Mesodermal cell (in vitro differentiated cells): ENCODE results near the gene CPM.

Experiments
- H3K27ac ChIP-seq: 2 replicates; pipeline ENCODE4 v1.7.0; 2013; ENCODE audit warnings: mild to moderate bottlenecking, low read depth, low read length, moderate library complexity; ENCODE audit not compliant: severe bottlenecking
- H3K36me3 ChIP-seq: 2 replicates; pipeline ENCODE4 v1.7.1; 2013; ENCODE audit warnings: mild to moderate bottlenecking, low read length, moderate library complexity; ENCODE audit not compliant: control insufficient read depth, insufficient read depth
- H3K4me1 ChIP-seq: one replicate; pipeline ENCODE4 v1.7.1; 2013; ENCODE audit warnings: mild to moderate bottlenecking, low read length; ENCODE audit not compliant: insufficient read depth, control insufficient read depth, poor library complexity, severe bottlenecking
- H3K4me3 ChIP-seq: 2 replicates; pipeline ENCODE4 v1.7.0; 2013; ENCODE audit warnings: low read length, control low read depth, mild to moderate bottlenecking; ENCODE audit not compliant: insufficient read depth, poor library complexity, severe bottlenecking; ENCODE audit errors: extremely low read depth
- H3K9me3 ChIP-seq: 2 replicates; pipeline ENCODE4 v1.7.1; 2013; ENCODE audit warnings: mild to moderate bottlenecking, low read length, moderate library complexity; ENCODE audit not compliant: control insufficient read depth
- WGBS, 2 experiments: methylation state at CpG; one replicate each; pipeline ENCODE4 v1.1.5; 2013; ENCODE audit warnings: missing lambda C conversion rate in 2 of 2; ENCODE audit not compliant: insufficient coverage in 2 of 2; 5-methylcytosine and 5-hydroxymethylcytosine counted together

Gene CPM

GRCh38 chr12:68890701-68891113 lies 42.3 kb downstream of the CPM start:
- Histone ChIP-seq H3K36me3 (no peaks in the 10 kb centered on the region), H3K4me1 (no peaks in the 10 kb centered on the region), H3K27ac (no peak overlapping the region), H3K4me3 (no peak overlapping the region), H3K9me3 (no peaks in the 10 kb centered on the region)
- 81 to 95% methylated on average over 2 to 3 of the region's 4 CpGs for WGBS, 2 experiments

DNA sequence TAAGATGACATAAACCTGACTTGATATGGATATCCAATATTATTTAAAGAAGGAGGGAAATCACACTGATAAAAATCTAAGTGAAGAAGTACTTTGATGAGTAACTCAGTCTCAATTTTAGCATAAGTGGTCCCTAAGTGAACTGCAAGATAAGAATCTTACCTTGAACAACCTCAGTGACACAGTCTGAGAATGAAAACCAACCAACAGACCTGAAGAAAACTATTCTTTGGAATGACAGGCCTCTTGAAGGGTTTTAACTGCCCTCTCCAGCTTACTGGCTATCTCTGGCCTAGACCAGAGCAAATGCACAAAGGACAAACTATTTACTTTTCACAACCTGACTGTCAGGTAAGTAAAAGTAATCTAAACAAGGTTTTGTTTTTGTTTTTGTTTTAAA lies 44.7 kb downstream of the CPM start:
- H3K9me3 ChIP-seq, result no peaks in the 10 kb centered on the region
- no peaks in the 10 kb centered on the region for H3K4me1 ChIP-seq
- no peak overlapping the region for H3K27ac ChIP-seq
- no peak overlapping the region for H3K4me3 ChIP-seq
- H3K36me3 ChIP-seq, result no peaks in the 10 kb centered on the region

DNA sequence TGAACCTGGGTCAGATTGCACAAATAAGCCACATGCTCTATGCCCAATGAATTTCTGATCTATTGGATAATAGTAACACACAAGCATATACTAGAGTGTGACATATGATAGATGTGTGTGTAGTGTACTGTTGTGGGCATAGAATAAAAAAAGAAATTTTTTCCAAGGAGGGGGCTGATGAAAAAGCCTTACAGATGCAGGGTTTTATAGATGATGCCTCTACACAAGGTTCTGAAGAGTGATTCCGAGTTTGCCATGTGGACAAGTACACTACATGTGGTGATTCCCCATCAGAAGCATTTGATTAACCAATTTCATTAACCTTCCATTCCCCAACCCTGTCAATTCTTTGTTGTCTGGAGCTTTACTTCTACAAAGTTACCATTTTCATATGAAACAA lies 45.3 kb downstream of the CPM start:
- WGBS, 2 experiments, result 60 to 91% methylated on average over 1 of the region's 1 CpG
- H3K36me3 ChIP-seq, result no peaks in the 10 kb centered on the region
- H3K4me3 ChIP-seq, result no peak overlapping the region
- H3K27ac ChIP-seq, result no peak overlapping the region
- H3K4me1 ChIP-seq, result no peaks in the 10 kb centered on the region
- no peaks in the 10 kb centered on the region for H3K9me3 ChIP-seq

GRCh38 chr12:68886636-68887572 lies 46.1 kb downstream of the CPM start:
- 75 to 90% methylated on average over 2 to 3 of the region's 5 CpGs for WGBS, 2 experiments
- Histone ChIP-seq H3K4me3 (no peak overlapping the region), H3K9me3 (no peaks in the 10 kb centered on the region), H3K27ac (no peak overlapping the region), H3K4me1 (no peaks in the 10 kb centered on the region), H3K36me3 (no peaks in the 10 kb centered on the region)

DNA sequence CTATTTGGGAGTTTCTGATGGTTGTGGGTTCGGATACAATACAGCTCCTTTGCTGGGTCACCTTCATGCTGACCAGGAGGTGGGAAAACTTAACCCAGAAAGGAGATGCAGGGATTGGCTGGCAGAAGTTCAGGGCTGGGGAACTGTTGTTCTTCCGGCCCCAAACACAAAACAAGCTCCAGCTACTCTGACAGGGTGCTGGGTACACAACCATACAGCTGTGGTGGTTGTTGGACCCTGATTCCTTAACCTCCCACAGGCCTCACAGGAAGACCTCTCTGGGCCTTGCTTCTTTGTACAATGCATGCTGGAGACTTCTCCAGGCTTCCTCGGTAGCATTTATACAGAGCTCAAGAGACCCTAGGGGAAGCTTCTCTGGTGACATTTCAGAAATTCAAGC lies 47.6 kb downstream of the CPM start:
- H3K4me1 ChIP-seq, result no peaks in the 10 kb centered on the region
- no peak overlapping the region for H3K27ac ChIP-seq
- H3K4me3 ChIP-seq, result no peak overlapping the region
- WGBS, 2 experiments, result 81 to 92% methylated on average over 2 to 3 of the region's 3 CpGs
- H3K9me3 ChIP-seq, result no peaks in the 10 kb centered on the region
- no peaks in the 10 kb centered on the region for H3K36me3 ChIP-seq

GRCh38 chr12:68884251-68884650 lies 48.7 kb downstream of the CPM start:
- H3K9me3 ChIP-seq, result no peaks in the 10 kb centered on the region
- no peaks in the 10 kb centered on the region for H3K4me1 ChIP-seq
- H3K36me3 ChIP-seq, result no peaks in the 10 kb centered on the region
- H3K4me3 ChIP-seq, result no peak overlapping the region
- WGBS, 2 experiments, result 95 to 97% methylated on average over 4 to 5 of the region's 5 CpGs
- no peak overlapping the region for H3K27ac ChIP-seq

GRCh38 chr12:68883151-68883550 lies 49.8 kb downstream of the CPM start:
- H3K27ac ChIP-seq, result no peak overlapping the region
- no peaks in the 10 kb centered on the region for H3K9me3 ChIP-seq
- H3K4me3 ChIP-seq, result no peak overlapping the region
- H3K4me1 ChIP-seq, result no peaks in the 10 kb centered on the region
- 60 to 92% methylated on average over 2 of the region's 3 CpGs for WGBS, 2 experiments
- H3K36me3 ChIP-seq, result no peaks in the 10 kb centered on the region

- H3K9me3 ChIP-seq, result no peaks in the 10 kb centered on the region
- no peak overlapping the region for H3K4me3 ChIP-seq
- no peaks in the 10 kb centered on the region for H3K4me1 ChIP-seq
- H3K27ac ChIP-seq, result no peak overlapping the region
- no peaks in the 10 kb centered on the region for H3K36me3 ChIP-seq
- 96 to 100% methylated on average over 2 to 3 of the region's 4 CpGs for WGBS, 2 experiments
Measured at GRCh38 chr12:68882251-68882964, 50.6 kb downstream of the CPM start.

DNA sequence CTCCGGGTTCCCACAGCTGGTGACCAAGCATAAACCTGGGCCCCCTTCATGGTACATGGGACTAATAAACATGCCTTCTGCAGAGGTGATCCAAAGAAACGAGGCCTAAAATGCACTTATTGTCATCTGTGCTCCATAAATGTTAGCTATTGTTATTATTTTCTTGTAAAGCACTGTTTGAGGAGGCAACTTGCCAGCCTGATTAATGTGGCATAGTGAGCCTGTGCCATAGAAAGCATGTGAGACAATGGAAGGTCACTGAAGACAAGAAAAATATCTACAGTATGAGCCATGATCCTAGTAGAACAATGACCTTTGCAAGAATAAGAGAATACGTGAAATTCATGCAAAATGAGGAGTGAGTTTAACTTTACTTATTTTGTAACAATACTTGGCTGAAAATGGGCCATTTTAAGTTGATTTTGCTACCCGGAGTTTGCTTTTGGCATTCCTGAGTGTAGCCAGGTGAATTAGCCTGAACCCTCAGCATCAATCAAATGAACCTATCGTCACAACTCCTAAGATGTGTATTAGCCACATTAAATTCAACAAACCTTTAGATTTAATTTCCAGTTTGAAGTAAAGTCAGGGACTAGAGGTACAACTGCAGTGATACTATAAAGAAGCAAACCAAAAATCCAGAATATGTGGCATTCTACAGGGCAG lies 52.2 kb downstream of the CPM start:
- no peaks in the 10 kb centered on the region for H3K36me3 ChIP-seq
- 79 to 92% methylated on average over 3 to 4 of the region's 5 CpGs for WGBS, 2 experiments
- H3K4me3 ChIP-seq, result no peak overlapping the region
- no peak overlapping the region for H3K27ac ChIP-seq
- H3K4me1 ChIP-seq, result no peaks in the 10 kb centered on the region
- H3K9me3 ChIP-seq, result no peaks in the 10 kb centered on the region

DNA sequence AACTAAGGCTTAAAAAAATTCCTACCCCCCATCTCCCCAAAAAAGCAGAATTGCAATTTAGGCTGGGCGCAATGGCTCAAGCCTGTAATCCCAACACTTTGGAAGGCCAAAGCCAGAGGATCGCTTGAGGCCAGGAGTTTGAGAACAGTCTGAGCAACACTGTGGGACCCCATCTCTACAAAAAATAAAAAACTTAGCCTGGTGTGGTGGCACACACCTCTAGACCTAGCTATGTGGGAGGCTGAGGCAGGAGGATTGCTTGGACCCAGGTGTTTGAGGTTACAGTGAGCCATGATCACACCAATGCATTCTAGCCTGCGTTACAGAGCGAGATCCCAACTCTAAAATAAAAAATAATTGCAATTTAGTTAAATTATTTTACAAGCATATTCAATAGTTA lies 54.1 kb downstream of the CPM start:
- 92 to 100% methylated on average over 1 to 2 of the region's 4 CpGs for WGBS, 2 experiments
- Histone ChIP-seq H3K4me3 (no peak overlapping the region), H3K36me3 (no peaks in the 10 kb centered on the region), H3K9me3 (no peaks in the 10 kb centered on the region), H3K4me1 (no peaks in the 10 kb centered on the region), H3K27ac (no peak overlapping the region)
